Fibroblast of lung (primary cell): ENCODE measurements around the gene LCNL1. TPM values are rescaled to one million over a fixed set of nuclear protein-coding genes. Genes with fewer than 3 reads are reported as not detected.

Experiments
- DNase-seq, 2 donors: peaks; one replicate each; pipeline versions ENCODE4 v3.0.0 to v3.0.0-alpha.2; 2010; ENCODE audit warnings: low read depth in 2 of 2
- H2AFZ ChIP-seq: 2 replicates; pipeline ENCODE4 v1.5.1; 2012; ENCODE audit warnings: low read length, control low read depth, inconsistent platforms
- H3K27ac ChIP-seq: 2 replicates; pipeline ENCODE4 v1.5.1; 2011; ENCODE audit warnings: low read length, control low read depth; ENCODE audit not compliant: insufficient read depth
- H3K27me3 ChIP-seq: 2 replicates; pipeline ENCODE4 v1.5.1; 2011; ENCODE audit warnings: mild to moderate bottlenecking, low read length; ENCODE audit not compliant: control insufficient read depth, insufficient read depth
- H3K36me3 ChIP-seq: 2 replicates; pipeline ENCODE4 v1.5.1; 2011; ENCODE audit warnings: low read length; ENCODE audit not compliant: control insufficient read depth, insufficient read depth
- H3K4me1 ChIP-seq: 2 replicates; pipeline ENCODE4 v1.5.1; 2011; ENCODE audit warnings: low read length; ENCODE audit not compliant: control insufficient read depth, insufficient read depth; ENCODE audit errors: extremely low read depth
- H3K4me2 ChIP-seq: 2 replicates; pipeline ENCODE4 v1.5.1; 2011; ENCODE audit warnings: low read length, control low read depth; ENCODE audit not compliant: insufficient read depth; ENCODE audit errors: extremely low read depth
- H3K4me3 ChIP-seq, 4 experiments: fragments of 200-600 bp in 1 of 4; sonication (generic) in 1 of 4; replicated peaks in 1 of 4; 2 replicates each; pipeline ENCODE4 v1.5.1; 2011 to 2016; ENCODE audit warnings: low read length in 4 of 4, low read depth in 3 of 4, mild to moderate bottlenecking in 3 of 4, control low read depth in 2 of 4, inconsistent platforms in 1 of 4, mixed read lengths in 1 of 4; ENCODE audit not compliant: insufficient read depth in 1 of 4; ENCODE audit errors: control extremely low read depth in 1 of 4
- H3K79me2 ChIP-seq: 2 replicates; pipeline ENCODE4 v1.5.1; 2012; ENCODE audit warnings: mild to moderate bottlenecking, low read length, inconsistent platforms; ENCODE audit not compliant: control insufficient read depth, insufficient read depth
- H3K9ac ChIP-seq: 2 replicates; pipeline ENCODE4 v1.5.1; 2011; ENCODE audit warnings: mild to moderate bottlenecking, low read length, control low read depth; ENCODE audit not compliant: insufficient read depth
- H3K9me3 ChIP-seq: 2 replicates; pipeline ENCODE4 v1.5.1; 2012; ENCODE audit warnings: low read depth, low read length; ENCODE audit not compliant: control insufficient read depth, insufficient read depth
- H4K20me1 ChIP-seq: 2 replicates; pipeline ENCODE4 v1.5.1; 2011; ENCODE audit warnings: low read length; ENCODE audit not compliant: control insufficient read depth, insufficient read depth; ENCODE audit errors: extremely low read depth
- EZH2 ChIP-seq: IDR thresholded peaks from 2 replicates; pipeline ENCODE4 v1.5.1; 2012; ENCODE audit warnings: low read length, control low read depth, mild to moderate bottlenecking; ENCODE audit errors: missing control alignments
- polyA plus RNA-seq, 2 donors: library from polyadenylated mRNA; depleted of rRNA in 1 of 2; stranded (reverse) in 1 of 2; unstranded in 1 of 2; fragments of >200 nt; gene quantifications; 2 replicates each; pipeline ENCODE4 v1.2.1, GENCODE V29; 2011 to 2012; ENCODE audit warnings: missing spikeins in 1 of 2
- total RNA-seq: library from RNA; depleted of rRNA; stranded (reverse); fragments of >200 nt; gene quantifications from 2 replicates; pipeline ENCODE4 v1.2.1, GENCODE V29; 2014
- TF ChIP-seq, protein P1 (sequence below), 2 donors: IDR thresholded peaks in 1 of 2; conservative IDR thresholded peaks in 1 of 2; 1 replicate in 1 of 2; 2 replicates in 1 of 2; pipeline ENCODE4 v1.5.1; 2011 to 2012; ENCODE audit warnings: low read length in 2 of 2, control low read depth in 1 of 2, inconsistent platforms in 1 of 2, low read depth in 1 of 2, mild to moderate bottlenecking in 1 of 2

Gene LCNL1
- total and polyA plus RNA-seq, 2 donors (not counting 1 experiment from before 2014, with no cell fraction given): 1.4 to 6.3 TPM

DNA sequence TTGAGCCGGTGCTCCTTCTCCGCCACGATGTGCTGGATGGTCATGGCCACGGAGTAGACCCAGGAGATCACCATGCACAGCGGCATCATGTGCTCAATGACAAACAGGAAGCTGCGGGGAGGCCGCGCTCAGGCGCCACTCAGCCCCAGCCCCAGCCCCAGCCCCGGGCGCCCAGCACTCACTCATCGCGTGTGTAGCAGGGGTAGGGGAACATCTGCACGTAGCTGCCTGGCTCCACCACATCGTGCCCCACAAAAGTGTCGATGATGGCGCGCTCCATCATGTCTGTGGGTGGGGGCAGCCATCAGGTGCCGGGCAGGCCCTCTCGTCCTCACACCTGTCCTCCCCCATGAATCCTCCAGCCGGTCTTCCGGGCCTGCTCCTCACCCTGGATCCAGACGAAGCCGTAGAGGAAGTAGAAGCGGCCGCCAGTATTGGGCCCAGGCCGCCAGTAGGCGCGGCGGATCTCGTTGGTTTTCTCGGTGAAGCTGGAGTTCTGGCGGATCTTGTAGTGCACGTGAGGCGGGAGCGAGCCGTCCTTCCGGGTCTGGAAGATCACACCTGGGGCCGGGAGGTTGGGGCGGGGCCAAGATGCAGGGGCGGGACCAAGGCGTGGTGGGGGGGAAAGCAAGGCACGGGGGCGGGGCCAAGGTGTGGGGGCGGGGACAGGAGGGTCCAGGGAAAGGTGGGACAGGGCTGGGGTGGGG lies 35.2 kb downstream of the LCNL1 start:
- Histone ChIP-seq H3K36me3 (peaks cover 10% of the 10 kb centered on the region), H2AFZ (no peak overlapping the region), H3K4me1 (no peaks in the 10 kb centered on the region), H3K79me2 (no peaks in the 10 kb centered on the region), H3K4me2 (no peak overlapping the region), H3K9me3 (no peaks in the 10 kb centered on the region), H4K20me1 (no peaks in the 10 kb centered on the region), H3K4me3 (no peak overlapping the region), H3K9ac (no peak overlapping the region), H3K27ac (no peak overlapping the region), H3K27me3 (no peaks in the 10 kb centered on the region)
- no peak for DNase-seq
- TF ChIP-seq, protein P1, sequence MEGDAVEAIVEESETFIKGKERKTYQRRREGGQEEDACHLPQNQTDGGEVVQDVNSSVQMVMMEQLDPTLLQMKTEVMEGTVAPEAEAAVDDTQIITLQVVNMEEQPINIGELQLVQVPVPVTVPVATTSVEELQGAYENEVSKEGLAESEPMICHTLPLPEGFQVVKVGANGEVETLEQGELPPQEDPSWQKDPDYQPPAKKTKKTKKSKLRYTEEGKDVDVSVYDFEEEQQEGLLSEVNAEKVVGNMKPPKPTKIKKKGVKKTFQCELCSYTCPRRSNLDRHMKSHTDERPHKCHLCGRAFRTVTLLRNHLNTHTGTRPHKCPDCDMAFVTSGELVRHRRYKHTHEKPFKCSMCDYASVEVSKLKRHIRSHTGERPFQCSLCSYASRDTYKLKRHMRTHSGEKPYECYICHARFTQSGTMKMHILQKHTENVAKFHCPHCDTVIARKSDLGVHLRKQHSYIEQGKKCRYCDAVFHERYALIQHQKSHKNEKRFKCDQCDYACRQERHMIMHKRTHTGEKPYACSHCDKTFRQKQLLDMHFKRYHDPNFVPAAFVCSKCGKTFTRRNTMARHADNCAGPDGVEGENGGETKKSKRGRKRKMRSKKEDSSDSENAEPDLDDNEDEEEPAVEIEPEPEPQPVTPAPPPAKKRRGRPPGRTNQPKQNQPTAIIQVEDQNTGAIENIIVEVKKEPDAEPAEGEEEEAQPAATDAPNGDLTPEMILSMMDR (conservative IDR thresholded peaks at IDR 0.05 in 1 of 2, IDR thresholded peaks at IDR 0.05 in 1 of 2; ENCODE audit: low read depth in 1 of 2, low read length in 2 of 2): no peak
- no peak for TF ChIP-seq EZH2

DNA sequence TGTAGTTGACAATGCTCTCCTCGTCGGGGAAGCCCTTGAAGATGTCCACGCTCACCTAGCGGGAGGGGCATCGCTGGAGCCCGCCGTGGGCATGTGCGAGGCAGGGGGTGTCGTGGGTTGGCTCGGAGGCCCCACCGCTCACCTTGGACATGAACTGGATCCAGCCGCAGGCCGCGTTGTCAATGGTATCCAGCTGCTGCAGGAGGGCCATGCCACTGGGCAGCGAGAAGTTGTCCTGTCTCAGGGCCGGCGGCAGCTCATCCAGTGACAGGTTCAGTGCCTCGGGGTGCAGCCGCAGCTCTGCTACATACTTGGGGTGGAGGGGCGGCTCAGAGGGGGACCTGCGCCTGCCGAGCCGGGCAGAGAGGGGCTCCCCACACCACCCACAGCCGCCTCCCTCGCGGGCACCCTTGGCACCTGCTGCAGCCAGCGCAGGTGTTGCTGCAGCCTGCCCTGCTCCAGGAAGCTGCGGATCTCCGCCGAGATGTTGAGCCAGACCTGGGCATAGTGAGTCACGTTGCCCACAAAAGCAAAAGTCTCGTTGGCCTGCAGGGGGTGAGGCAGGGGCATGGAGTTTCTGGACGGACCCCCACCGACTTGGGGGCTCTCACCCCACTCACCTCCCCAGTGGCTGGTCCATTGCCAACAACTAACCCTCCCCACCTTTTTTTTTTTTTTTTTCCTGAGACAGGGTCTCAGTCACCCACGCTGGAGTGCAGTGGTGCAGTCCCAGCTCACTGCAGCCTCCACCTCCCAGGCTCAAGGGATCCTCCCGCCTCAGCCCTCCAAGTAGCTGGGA lies 36.2 kb downstream of the LCNL1 start:
- H4K20me1 ChIP-seq: no peaks in the 10 kb centered on the region
- H3K9ac ChIP-seq: no peak overlapping the region
- no peaks in the 10 kb centered on the region for H3K79me2 ChIP-seq
- H3K27ac ChIP-seq: no peak overlapping the region
- no peak for DNase-seq
- no peak overlapping the region for H3K4me3 ChIP-seq
- no peaks in the 10 kb centered on the region for H3K27me3 ChIP-seq
- H3K4me2 ChIP-seq: no peak overlapping the region
- no peak for TF ChIP-seq EZH2
- TF ChIP-seq, protein P1 (conservative IDR thresholded peaks at IDR 0.05 in 1 of 2, IDR thresholded peaks at IDR 0.05 in 1 of 2; ENCODE audit: low read depth in 1 of 2, low read length in 2 of 2): no peak
- H3K9me3 ChIP-seq: no peaks in the 10 kb centered on the region
- no peaks in the 10 kb centered on the region for H3K4me1 ChIP-seq
- peaks cover 10% of the 10 kb centered on the region for H3K36me3 ChIP-seq
- no peak overlapping the region for H2AFZ ChIP-seq

DNA sequence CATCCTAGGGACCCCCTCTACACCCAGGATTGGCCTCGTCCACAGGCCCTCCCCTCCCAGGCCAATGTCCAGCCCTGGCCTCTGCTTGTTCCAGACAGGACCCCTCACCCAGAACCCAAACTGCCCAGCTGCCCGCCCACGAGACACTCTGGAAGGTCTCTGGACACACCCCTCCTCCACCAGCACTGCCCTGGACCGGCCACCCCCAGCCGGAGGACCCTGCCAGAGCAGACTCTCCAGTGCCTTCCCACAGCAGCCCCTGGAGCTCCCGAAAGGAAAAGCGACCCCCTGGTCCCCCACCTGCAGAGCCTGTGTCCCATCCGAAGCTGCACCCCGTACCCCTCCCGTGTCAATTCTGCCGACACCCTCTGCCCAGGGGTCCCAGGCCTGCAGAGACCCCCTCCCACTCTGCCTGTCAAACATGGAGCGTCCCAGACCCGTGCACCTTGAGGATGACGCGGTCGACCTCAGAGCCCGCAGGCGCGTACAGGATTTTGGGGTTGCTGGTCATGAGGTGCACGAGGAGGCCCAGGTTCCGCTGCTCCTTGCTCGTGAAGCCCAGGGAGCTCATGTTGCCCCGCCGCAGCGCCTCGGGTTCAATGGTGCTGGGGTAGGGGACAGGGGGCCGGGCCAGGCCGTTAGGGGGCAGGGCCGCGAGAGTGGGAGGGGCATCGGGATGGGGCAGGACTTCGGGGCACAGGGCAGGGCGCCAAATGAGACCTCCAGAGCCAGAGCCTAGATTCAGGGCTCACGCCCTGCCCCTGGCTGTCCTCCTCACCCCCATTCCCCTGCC lies 37.3 kb downstream of the LCNL1 start:
- H3K4me3 ChIP-seq: no peak overlapping the region
- DNase-seq: no peak
- H3K36me3 ChIP-seq: peaks cover 10% of the 10 kb centered on the region
- no peaks in the 10 kb centered on the region for H3K27me3 ChIP-seq
- no peak overlapping the region for H2AFZ ChIP-seq
- no peaks in the 10 kb centered on the region for H3K79me2 ChIP-seq
- TF ChIP-seq, protein P1 (conservative IDR thresholded peaks at IDR 0.05 in 1 of 2, IDR thresholded peaks at IDR 0.05 in 1 of 2; ENCODE audit: low read depth in 1 of 2, low read length in 2 of 2): no peak
- TF ChIP-seq EZH2: no peak
- H3K9ac ChIP-seq: no peak overlapping the region
- no peaks in the 10 kb centered on the region for H3K9me3 ChIP-seq
- no peaks in the 10 kb centered on the region for H3K4me1 ChIP-seq
- no peak overlapping the region for H3K4me2 ChIP-seq
- no peak overlapping the region for H3K27ac ChIP-seq
- no peaks in the 10 kb centered on the region for H4K20me1 ChIP-seq
